ENCODE data around the gene KDM4D. TPM values are rescaled to one million over a fixed set of nuclear protein-coding genes. Genes with fewer than 3 reads are reported as not detected.
"Not testable (repeated sequence)": the region's sequence is repeated elsewhere in the genome, so short reads cannot be mapped to it uniquely, and the experiment has no call there.

The KDM4D gene
- total RNA-seq, 2 donors from 2014 or later = 0.54 to 1.9 TPM

DNA sequence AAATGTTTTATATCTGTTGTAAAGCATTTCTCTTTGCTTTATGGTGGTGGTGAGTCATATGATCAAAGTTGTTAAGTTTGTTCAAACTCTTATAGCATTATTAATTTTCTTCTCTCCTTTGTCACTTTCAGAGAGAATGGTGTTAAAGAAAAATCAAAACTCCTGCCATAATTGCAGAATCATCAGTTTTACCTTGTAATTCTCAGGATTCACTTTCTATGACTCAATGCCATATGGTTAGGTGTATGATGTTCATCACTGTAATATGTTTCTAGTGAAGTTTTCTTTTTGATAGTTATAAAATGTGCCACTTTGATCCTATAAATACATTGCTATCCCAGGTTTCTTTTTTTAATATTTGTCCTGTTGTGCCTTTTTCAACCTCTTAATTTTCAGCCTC is 37.9 kb downstream of the KDM4D start:
- no peak overlapping the region for H3K27ac ChIP-seq
- no peak overlapping the region for H3K4me3 ChIP-seq
- H3K36me3 ChIP-seq = no peaks in the 10 kb centered on the region
- H3K27me3 ChIP-seq (replicated peaks; ENCODE audit: insufficient read depth) = no peaks in the 10 kb centered on the region
- no peak for DNase-seq (ENCODE audit: low spot score)
- TF ChIP-seq, protein P1, sequence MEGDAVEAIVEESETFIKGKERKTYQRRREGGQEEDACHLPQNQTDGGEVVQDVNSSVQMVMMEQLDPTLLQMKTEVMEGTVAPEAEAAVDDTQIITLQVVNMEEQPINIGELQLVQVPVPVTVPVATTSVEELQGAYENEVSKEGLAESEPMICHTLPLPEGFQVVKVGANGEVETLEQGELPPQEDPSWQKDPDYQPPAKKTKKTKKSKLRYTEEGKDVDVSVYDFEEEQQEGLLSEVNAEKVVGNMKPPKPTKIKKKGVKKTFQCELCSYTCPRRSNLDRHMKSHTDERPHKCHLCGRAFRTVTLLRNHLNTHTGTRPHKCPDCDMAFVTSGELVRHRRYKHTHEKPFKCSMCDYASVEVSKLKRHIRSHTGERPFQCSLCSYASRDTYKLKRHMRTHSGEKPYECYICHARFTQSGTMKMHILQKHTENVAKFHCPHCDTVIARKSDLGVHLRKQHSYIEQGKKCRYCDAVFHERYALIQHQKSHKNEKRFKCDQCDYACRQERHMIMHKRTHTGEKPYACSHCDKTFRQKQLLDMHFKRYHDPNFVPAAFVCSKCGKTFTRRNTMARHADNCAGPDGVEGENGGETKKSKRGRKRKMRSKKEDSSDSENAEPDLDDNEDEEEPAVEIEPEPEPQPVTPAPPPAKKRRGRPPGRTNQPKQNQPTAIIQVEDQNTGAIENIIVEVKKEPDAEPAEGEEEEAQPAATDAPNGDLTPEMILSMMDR (IDR thresholded peaks at IDR 0.05) = no peak
- no peak for ATAC-seq (ENCODE audit: insufficient number of reproducible peaks, low FRiP score, low read depth)
- no peaks in the 10 kb centered on the region for H3K9me3 ChIP-seq
- H3K4me1 ChIP-seq (ENCODE audit: control insufficient read depth in 1 of 2, low read depth in 2 of 2) = no peaks in the 10 kb centered on the region

DNA sequence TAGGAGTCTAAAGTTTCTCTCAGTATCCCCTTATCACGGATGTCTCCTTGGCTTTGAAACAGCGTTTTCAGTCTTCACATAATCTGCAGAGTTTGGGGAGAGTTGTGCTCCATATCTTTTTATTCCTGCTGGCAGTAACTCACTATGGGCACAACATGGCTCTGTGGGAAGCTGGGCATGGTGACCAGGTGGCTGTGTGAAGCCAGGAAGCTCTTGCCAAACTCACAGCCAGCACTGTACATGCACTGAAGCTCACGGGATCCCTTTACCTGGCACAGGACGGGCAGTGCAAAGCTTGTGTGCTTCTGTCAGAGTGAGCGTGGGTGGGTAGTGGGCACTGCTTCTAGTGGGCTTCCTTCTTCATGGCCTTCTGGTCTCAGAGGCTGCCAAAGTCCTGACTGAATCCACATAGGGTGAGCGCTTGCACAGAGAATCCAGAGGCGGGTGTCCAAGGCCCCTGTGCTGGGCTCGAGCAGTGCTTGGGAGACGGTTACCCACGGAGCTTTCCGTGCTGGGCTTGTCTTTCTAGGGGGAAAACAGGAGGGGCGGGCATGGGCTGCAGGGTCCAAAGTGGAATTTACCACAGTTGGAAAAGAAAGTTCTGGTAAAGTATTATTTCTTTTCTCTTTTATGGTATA is 40.8 kb downstream of the KDM4D start:
- TF ChIP-seq, protein P1 (IDR thresholded peaks at IDR 0.05) = no peak
- no peak overlapping the region for H3K4me3 ChIP-seq
- H3K36me3 ChIP-seq = no peaks in the 10 kb centered on the region
- ATAC-seq (ENCODE audit: insufficient number of reproducible peaks, low FRiP score, low read depth) (no peak), DNase-seq (ENCODE audit: low spot score) (no peak)
- H3K4me1 ChIP-seq (ENCODE audit: control insufficient read depth in 1 of 2, low read depth in 2 of 2) = no peaks in the 10 kb centered on the region
- no peak overlapping the region for H3K27ac ChIP-seq
- H3K9me3 ChIP-seq = no peaks in the 10 kb centered on the region
- no peaks in the 10 kb centered on the region for H3K27me3 ChIP-seq (replicated peaks; ENCODE audit: insufficient read depth)

GRCh38 chr11:95016139-95016538 is 42.6 kb downstream of the KDM4D start:
- no peak for DNase-seq (ENCODE audit: low spot score)

GRCh38 chr11:95021468-95021867 is 48.0 kb downstream of the KDM4D start:
- not testable (repeated sequence) for DNase-seq (ENCODE audit: low spot score); H3K27me3 ChIP-seq (replicated peaks; ENCODE audit: insufficient read depth); H3K36me3 ChIP-seq; H3K27ac ChIP-seq; ATAC-seq (ENCODE audit: insufficient number of reproducible peaks, low FRiP score, low read depth); H3K4me3 ChIP-seq; H3K4me1 ChIP-seq (ENCODE audit: control insufficient read depth in 1 of 2, low read depth in 2 of 2); H3K9me3 ChIP-seq

More at GRCh38 chr11:95016139-95016538, 42.6 kb downstream of the KDM4D start:
- H3K36me3 ChIP-seq = no peaks in the 10 kb centered on the region
- TF ChIP-seq, protein P1 (IDR thresholded peaks at IDR 0.05) = no peak
- H3K27me3 ChIP-seq (replicated peaks; ENCODE audit: insufficient read depth) = no peaks in the 10 kb centered on the region
- H3K9me3 ChIP-seq = no peaks in the 10 kb centered on the region
- no peaks in the 10 kb centered on the region for H3K4me1 ChIP-seq (ENCODE audit: control insufficient read depth in 1 of 2, low read depth in 2 of 2)
- no peak overlapping the region for H3K4me3 ChIP-seq
- H3K27ac ChIP-seq = no peak overlapping the region
- no peak for ATAC-seq (ENCODE audit: insufficient number of reproducible peaks, low FRiP score, low read depth)

- ATAC-seq (ENCODE audit: insufficient number of reproducible peaks, low FRiP score, low read depth) (no peak), DNase-seq (ENCODE audit: low spot score) (no peak)
- TF ChIP-seq, protein P1 (IDR thresholded peaks at IDR 0.05) = no peak
- Histone ChIP-seq H3K36me3 (no peaks in the 10 kb centered on the region), H3K27ac (no peak within 1 kb of the TSS), H3K4me3 (no peak within 1 kb of the TSS), H3K27me3 (replicated peaks; ENCODE audit: insufficient read depth) (no peaks in the 10 kb centered on the region), H3K9me3 (no peaks in the 10 kb centered on the region), H3K4me1 (ENCODE audit: control insufficient read depth in 1 of 2, low read depth in 2 of 2) (no peaks in the 10 kb centered on the region)
Observed at GRCh38 chr11:95024958-95025357, 51.4 kb downstream of the KDM4D start, which contains the start of gene KDM4E. KDM4E (plus strand) TSS chr11:95025258; CDS start chr11:95025558, 300 bp downstream.

GRCh38 chr11:95025594-95025993 is 52.1 kb downstream of the KDM4D start:
- not testable (repeated sequence) for H3K4me1 ChIP-seq (ENCODE audit: control insufficient read depth in 1 of 2, low read depth in 2 of 2); H3K36me3 ChIP-seq; H3K27ac ChIP-seq; H3K9me3 ChIP-seq; H3K27me3 ChIP-seq (replicated peaks; ENCODE audit: insufficient read depth); H3K4me3 ChIP-seq; DNase-seq (ENCODE audit: low spot score); ATAC-seq (ENCODE audit: insufficient number of reproducible peaks, low FRiP score, low read depth)

All from thoracic aorta (tissue), 2 donors.